OCI-LY7 (cell line): ENCODE measurements around the gene BSDC1.

Experiments used
- CTCF ChIP-seq: fragments of 200-600 bp; sonication (generic); conservative IDR thresholded peaks from 2 replicates; pipeline ENCODE4 v1.5.1; 2014; ENCODE audit warnings: mild to moderate bottlenecking, antibody characterized with exemption, low read length, moderate library complexity, mixed read lengths
- EZH2phosphoT487 ChIP-seq: fragments of 200-600 bp; sonication (generic); IDR thresholded peaks from 2 replicates; pipeline ENCODE4 v1.6.1; 2018; ENCODE audit warnings: low read depth, borderline replicate concordance, mild to moderate bottlenecking, mixed run types, antibody characterized with exemption, low read length, moderate library complexity, mixed read lengths

- TF ChIP-seq CTCF (0 out of 2 replicates have a peak, but pooled peaks have one; percentile 26), EZH2phosphoT487 (no peak)
Measured at GRCh38 chr1:32333251-32333963, 60.8 kb downstream of the BSDC1 start.
